ENCODE measurements around the gene SCGN. TPM values are rescaled to one million over a fixed set of nuclear protein-coding genes. Genes with fewer than 3 reads are reported as not detected.

SCGN gene
- polyA plus RNA-seq, 1 donor (not counting 4 experiments of a cell fraction or from before 2014, with no cell fraction given): not detected

DNA sequence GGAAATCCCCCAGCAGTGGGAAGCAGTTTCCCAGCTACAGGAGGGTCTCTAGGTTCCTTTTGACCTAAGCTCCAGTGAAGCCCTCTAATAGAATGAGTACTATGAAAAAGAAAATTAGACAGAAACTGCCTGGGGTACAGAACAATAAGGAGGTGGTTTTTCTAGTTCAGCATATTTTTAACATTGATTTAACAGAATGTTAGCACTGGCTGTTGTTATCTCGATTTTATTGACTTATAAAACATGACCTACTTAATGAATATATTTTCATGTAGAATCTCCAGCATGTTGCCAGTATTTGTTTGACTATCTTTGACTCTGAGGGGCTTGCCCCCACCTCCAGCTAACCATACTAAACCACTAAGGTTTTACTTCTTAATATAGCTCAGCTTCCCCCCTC lies 19.6 kb downstream of the SCGN start:
- no peaks in the 10 kb centered on the region for H3K4me1 ChIP-seq (ENCODE audit: control insufficient read depth, extremely low read depth, insufficient read depth, low read length)
- H3K4me2 ChIP-seq (ENCODE audit: control insufficient read depth, extremely low read depth, insufficient read depth, low read depth, low read length): no peak overlapping the region
- no peaks in the 10 kb centered on the region for H3K9me1 ChIP-seq (ENCODE audit: control insufficient read depth, extremely low read depth, insufficient read depth, low read length)
- no peak overlapping the region for H2AFZ ChIP-seq (ENCODE audit: control insufficient read depth, low read length)
- dilution Hi-C loops (cut with MboI; ENCODE audit: extremely low pct_ligation_motif_present, low sequenced_read_pairs): no loop called here
- no peak overlapping the region for H3K4me3 ChIP-seq (ENCODE audit: control insufficient read depth in 2 of 3, extremely low read depth in 1 of 3, insufficient read depth in 2 of 3, low read depth in 1 of 3, low read length in 3 of 3)
- no peaks in the 10 kb centered on the region for H4K20me1 ChIP-seq (ENCODE audit: control insufficient read depth, extremely low read depth, insufficient read depth, low read length)
- H3K27me3 ChIP-seq (ENCODE audit: control insufficient read depth, extremely low read depth, insufficient read depth, low read length): no peaks in the 10 kb centered on the region
- H3K79me2 ChIP-seq (ENCODE audit: control insufficient read depth, insufficient read depth, low read length): no peaks in the 10 kb centered on the region
- H3K9me3 ChIP-seq (ENCODE audit: control insufficient read depth, low read depth, low read length): no peaks in the 10 kb centered on the region
- no peak overlapping the region for H3K27ac ChIP-seq (ENCODE audit: control insufficient read depth, insufficient read depth, low read length)
- H3K36me3 ChIP-seq (ENCODE audit: control insufficient read depth in 2 of 2, extremely low read depth in 1 of 2, insufficient read depth in 2 of 2, low read length in 2 of 2): no peaks in the 10 kb centered on the region
- DNase-seq (ENCODE audit: low read depth, low spot score) (no peak), FAIRE-seq (no peak)
- no peak overlapping the region for H3K9ac ChIP-seq (ENCODE audit: control insufficient read depth, extremely low read depth, insufficient read depth, low read length)
- TF ChIP-seq, protein P1, sequence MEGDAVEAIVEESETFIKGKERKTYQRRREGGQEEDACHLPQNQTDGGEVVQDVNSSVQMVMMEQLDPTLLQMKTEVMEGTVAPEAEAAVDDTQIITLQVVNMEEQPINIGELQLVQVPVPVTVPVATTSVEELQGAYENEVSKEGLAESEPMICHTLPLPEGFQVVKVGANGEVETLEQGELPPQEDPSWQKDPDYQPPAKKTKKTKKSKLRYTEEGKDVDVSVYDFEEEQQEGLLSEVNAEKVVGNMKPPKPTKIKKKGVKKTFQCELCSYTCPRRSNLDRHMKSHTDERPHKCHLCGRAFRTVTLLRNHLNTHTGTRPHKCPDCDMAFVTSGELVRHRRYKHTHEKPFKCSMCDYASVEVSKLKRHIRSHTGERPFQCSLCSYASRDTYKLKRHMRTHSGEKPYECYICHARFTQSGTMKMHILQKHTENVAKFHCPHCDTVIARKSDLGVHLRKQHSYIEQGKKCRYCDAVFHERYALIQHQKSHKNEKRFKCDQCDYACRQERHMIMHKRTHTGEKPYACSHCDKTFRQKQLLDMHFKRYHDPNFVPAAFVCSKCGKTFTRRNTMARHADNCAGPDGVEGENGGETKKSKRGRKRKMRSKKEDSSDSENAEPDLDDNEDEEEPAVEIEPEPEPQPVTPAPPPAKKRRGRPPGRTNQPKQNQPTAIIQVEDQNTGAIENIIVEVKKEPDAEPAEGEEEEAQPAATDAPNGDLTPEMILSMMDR (optimal IDR thresholded peaks at IDR 0.05 in 1 of 3, IDR thresholded peaks at IDR 0.05 in 1 of 3, conservative IDR thresholded peaks at IDR 0.05 in 1 of 3; ENCODE audit: extremely low read depth in 1 of 3, insufficient read depth in 2 of 3, low read length in 3 of 3): no peak
- TF ChIP-seq EZH2 (IDR thresholded peaks at IDR 0.05; ENCODE audit: low read length): no peak

DNA sequence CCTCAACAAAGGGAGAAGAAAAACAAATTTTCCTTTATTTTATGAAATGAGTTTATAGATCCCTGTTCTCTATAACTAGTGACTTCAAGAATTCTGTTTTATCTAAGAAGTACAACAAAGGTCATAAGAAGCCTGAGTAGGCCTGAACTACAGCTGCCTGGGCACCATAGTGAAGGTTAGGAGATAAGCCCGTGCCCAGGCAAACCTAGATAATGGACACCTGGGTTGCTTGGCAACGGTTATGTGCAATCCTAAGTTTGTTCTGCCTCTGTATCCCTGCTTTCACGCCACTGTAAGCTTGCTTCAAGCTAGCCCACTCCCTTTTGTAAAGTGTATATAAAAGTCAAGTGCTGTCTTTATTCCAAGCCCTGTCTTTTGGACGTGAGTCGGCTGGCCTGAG lies 23.2 kb downstream of the SCGN start:
- Histone ChIP-seq H3K4me2 (ENCODE audit: control insufficient read depth, extremely low read depth, insufficient read depth, low read depth, low read length) (no peak overlapping the region), H3K9ac (ENCODE audit: control insufficient read depth, extremely low read depth, insufficient read depth, low read length) (no peak overlapping the region), H3K79me2 (ENCODE audit: control insufficient read depth, insufficient read depth, low read length) (no peaks in the 10 kb centered on the region), H3K27me3 (ENCODE audit: control insufficient read depth, extremely low read depth, insufficient read depth, low read length) (no peaks in the 10 kb centered on the region), H3K9me3 (ENCODE audit: control insufficient read depth, low read depth, low read length) (no peaks in the 10 kb centered on the region), H2AFZ (ENCODE audit: control insufficient read depth, low read length) (no peak overlapping the region), H3K36me3 (ENCODE audit: control insufficient read depth in 2 of 2, extremely low read depth in 1 of 2, insufficient read depth in 2 of 2, low read length in 2 of 2) (no peaks in the 10 kb centered on the region), H3K27ac (ENCODE audit: control insufficient read depth, insufficient read depth, low read length) (no peak overlapping the region), H3K9me1 (ENCODE audit: control insufficient read depth, extremely low read depth, insufficient read depth, low read length) (no peaks in the 10 kb centered on the region), H4K20me1 (ENCODE audit: control insufficient read depth, extremely low read depth, insufficient read depth, low read length) (no peaks in the 10 kb centered on the region), H3K4me3 (ENCODE audit: control insufficient read depth in 2 of 3, extremely low read depth in 1 of 3, insufficient read depth in 2 of 3, low read depth in 1 of 3, low read length in 3 of 3) (no peak overlapping the region), H3K4me1 (ENCODE audit: control insufficient read depth, extremely low read depth, insufficient read depth, low read length) (no peaks in the 10 kb centered on the region)
- FAIRE-seq: no peak
- TF ChIP-seq, protein P1 (optimal IDR thresholded peaks at IDR 0.05 in 1 of 3, IDR thresholded peaks at IDR 0.05 in 1 of 3, conservative IDR thresholded peaks at IDR 0.05 in 1 of 3; ENCODE audit: extremely low read depth in 1 of 3, insufficient read depth in 2 of 3, low read length in 3 of 3): no peak
- no peak for TF ChIP-seq EZH2 (IDR thresholded peaks at IDR 0.05; ENCODE audit: low read length)
- no peak for DNase-seq (ENCODE audit: low read depth, low spot score)
- dilution Hi-C loops (cut with MboI; ENCODE audit: extremely low pct_ligation_motif_present, low sequenced_read_pairs): no loop called here
